ENCODE results near the gene RERE.
"Not testable (repeated sequence)": the region's sequence is repeated elsewhere in the genome, so short reads cannot be mapped to it uniquely, and the experiment has no call there.

DNA sequence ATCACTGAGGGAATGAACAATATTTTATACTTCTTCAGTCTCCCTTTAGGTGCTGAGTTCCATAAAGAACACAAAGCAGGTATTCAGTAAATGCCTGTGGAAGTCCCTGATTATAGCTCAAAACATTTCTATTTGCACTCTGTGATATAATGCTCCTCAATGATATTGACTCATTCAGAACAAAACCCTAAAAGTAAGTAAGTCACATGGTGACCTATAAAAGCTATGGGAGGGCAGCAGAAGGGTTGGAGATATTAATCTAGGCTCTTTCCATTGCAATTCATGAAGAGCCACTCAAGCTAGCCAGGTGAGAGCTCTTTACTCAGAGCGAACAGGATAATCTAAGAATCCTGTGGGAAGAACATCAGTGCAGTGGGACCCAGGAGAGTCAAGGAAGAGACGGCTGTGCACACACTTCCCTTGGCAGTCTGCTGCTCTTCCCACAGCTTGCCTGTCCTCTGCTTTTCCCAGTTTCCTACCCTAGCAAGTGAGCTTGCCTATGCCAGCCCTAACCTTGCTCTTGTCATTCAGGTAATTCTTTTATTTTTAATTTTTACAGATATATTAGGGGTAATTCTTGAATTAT is 197.4 kb downstream of the RERE start:
- TF ChIP-seq POLR2AphosphoS5 (IDR thresholded peaks at IDR 0.05; ENCODE audit: low read depth, low read length); CTCF (IDR thresholded peaks at IDR 0.05 in 2 of 3, conservative IDR thresholded peaks at IDR 0.05 in 1 of 3; ENCODE audit: borderline replicate concordance in 1 of 3, insufficient read depth in 1 of 3, low read depth in 2 of 3, low read length in 2 of 3); RAD21 (IDR thresholded peaks at IDR 0.05; ENCODE audit: low read depth); EZH2 (IDR thresholded peaks at IDR 0.05); POLR2A (IDR thresholded peaks at IDR 0.05; ENCODE audit: borderline replicate concordance, extremely low read depth, insufficient read depth, insufficient read length); SRF (IDR thresholded peaks at IDR 0.05; ENCODE audit: low read depth); JUND (IDR thresholded peaks at IDR 0.05); SP1 (IDR thresholded peaks at IDR 0.05; ENCODE audit: low read depth); REST (IDR thresholded peaks at IDR 0.05; ENCODE audit: low read depth); SIN3A (IDR thresholded peaks at IDR 0.05; ENCODE audit: low read depth); ZNF274 (IDR thresholded peaks at IDR 0.05; ENCODE audit: low read depth, low read length); YY1 (IDR thresholded peaks at IDR 0.05; ENCODE audit: extremely low read depth, insufficient replicate concordance, low read depth, low read length): not testable (repeated sequence)
- TF ChIP-seq, protein P1, sequence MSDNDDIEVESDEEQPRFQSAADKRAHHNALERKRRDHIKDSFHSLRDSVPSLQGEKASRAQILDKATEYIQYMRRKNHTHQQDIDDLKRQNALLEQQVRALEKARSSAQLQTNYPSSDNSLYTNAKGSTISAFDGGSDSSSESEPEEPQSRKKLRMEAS (IDR thresholded peaks at IDR 0.05) = not testable (repeated sequence)
